Measurements from ENCODE around the gene PRAMEF33. TPM values are rescaled to one million over a fixed set of nuclear protein-coding genes. Genes with fewer than 3 reads are reported as not detected.
"Not testable (repeated sequence)": the region's sequence is repeated elsewhere in the genome, so short reads cannot be mapped to it uniquely, and the experiment has no call there.

The PRAMEF33 gene
- total RNA-seq, 1 donor from 2014 or later = not detected

- not testable (repeated sequence) for H4K20me1 ChIP-seq (ENCODE audit: low read depth); H3K9ac ChIP-seq; H3F3A ChIP-seq (ENCODE audit: low read depth); H3K79me2 ChIP-seq (ENCODE audit: low read depth); DNase-seq (ENCODE audit: low spot score); H3K9me3 Mint-ChIP-seq; H3K4me3 ChIP-seq; H3K27me3 Mint-ChIP-seq (ENCODE audit: insufficient read depth, low read depth); H2AFZ ChIP-seq (replicated peaks); H3K9me3 ChIP-seq (ENCODE audit: low read depth); H3K4me2 ChIP-seq; H3K36me3 Mint-ChIP-seq; H3K36me3 ChIP-seq; H3K27me3 ChIP-seq; H3K27ac ChIP-seq; H3K27ac Mint-ChIP-seq; H3K4me1 Mint-ChIP-seq; H3K4me3 Mint-ChIP-seq; H3K4me1 ChIP-seq
These were observed 4.6 kb upstream of the PRAMEF33 start for GRCh38 chr1:13298699-13299098.

DNA sequence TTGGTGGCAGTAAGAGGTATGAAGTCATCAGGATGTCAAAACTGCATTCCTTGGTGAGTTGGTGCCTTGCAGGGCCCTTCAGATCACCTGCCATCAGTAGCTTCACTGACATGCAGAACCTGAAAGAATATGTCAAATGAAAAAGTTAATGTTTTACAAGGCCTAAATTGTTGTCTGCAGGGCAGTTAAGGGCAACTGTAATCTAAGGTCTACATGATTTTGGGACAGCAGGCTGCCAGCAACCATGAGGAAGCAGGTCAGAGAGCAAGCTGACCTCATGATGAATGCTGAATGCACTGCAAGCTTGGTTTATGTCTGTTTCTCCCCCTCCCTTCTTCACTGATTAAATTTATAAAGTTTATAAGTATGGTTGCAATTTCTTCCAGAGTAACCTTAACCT lies 1.1 kb upstream of the PRAMEF33 start:
- H2AFZ ChIP-seq (replicated peaks); H3K27me3 Mint-ChIP-seq (ENCODE audit: insufficient read depth, low read depth); H3K9ac ChIP-seq; H3K4me2 ChIP-seq; H3K4me3 ChIP-seq; H3K27ac Mint-ChIP-seq; H3K4me1 ChIP-seq; H3K4me1 Mint-ChIP-seq; H3K27ac ChIP-seq; H3K36me3 ChIP-seq; H3K79me2 ChIP-seq (ENCODE audit: low read depth); H3K9me3 Mint-ChIP-seq; H3F3A ChIP-seq (ENCODE audit: low read depth); H3K36me3 Mint-ChIP-seq; H3K9me3 ChIP-seq (ENCODE audit: low read depth); DNase-seq (ENCODE audit: low spot score); H3K4me3 Mint-ChIP-seq; H4K20me1 ChIP-seq (ENCODE audit: low read depth); H3K27me3 ChIP-seq: not testable (repeated sequence)

DNA sequence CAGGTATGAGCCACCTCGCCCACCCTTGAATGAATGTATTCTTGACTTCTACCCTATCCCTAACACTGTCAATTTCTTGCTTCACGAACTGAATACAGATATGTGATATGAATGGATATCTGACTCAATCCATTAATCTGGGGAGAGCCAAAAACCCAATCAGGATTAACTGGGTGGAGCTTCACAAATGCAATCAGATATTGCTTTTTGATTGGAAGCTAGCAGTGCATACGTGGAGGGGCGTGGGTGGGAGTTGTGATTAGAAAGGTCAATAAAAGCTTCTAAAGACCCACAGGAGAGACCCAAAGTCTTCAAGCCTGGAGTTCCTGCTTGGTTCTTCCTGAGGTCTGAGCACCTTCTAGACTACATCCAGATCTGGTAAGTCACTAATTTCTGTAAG lies 11.9 kb downstream of the PRAMEF33 start, which contains the start of gene PRAMEF15:
Gene PRAMEF15 (plus strand): TSS at position 301 of the 400 bp plus-strand sequence. CDS start 2,827 bp downstream, outside the sequence.
- not testable (repeated sequence) for H3K4me2 ChIP-seq; H3F3A ChIP-seq (ENCODE audit: low read depth); H4K20me1 ChIP-seq (ENCODE audit: low read depth); H3K36me3 Mint-ChIP-seq; H3K27ac ChIP-seq; H3K36me3 ChIP-seq; H3K27me3 Mint-ChIP-seq (ENCODE audit: insufficient read depth, low read depth); H3K9ac ChIP-seq; H3K4me3 Mint-ChIP-seq; DNase-seq (ENCODE audit: low spot score); H3K4me1 Mint-ChIP-seq; H3K9me3 Mint-ChIP-seq; H3K27ac Mint-ChIP-seq; H3K79me2 ChIP-seq (ENCODE audit: low read depth); H3K27me3 ChIP-seq; H2AFZ ChIP-seq (replicated peaks); H3K4me3 ChIP-seq; H3K9me3 ChIP-seq (ENCODE audit: low read depth); H3K4me1 ChIP-seq

DNA sequence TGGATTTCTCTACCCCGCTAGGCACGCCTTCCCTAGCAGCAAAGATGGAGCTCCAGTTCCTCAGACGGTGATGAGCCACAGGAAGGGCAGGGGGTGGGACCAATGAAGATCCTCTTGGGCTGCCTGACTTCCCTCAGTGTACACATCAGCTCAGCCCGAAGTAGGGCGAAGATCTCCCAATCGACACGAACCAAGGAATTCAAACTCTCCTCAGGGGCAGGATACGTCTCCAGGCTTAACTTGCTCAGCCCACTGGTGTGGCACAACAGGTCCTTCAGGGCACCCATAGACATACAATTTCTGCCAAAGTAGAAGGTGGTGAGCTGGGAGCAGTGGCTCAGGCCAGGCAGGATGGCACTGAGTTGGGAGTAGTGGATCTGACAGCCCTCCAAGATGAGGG lies 39.2 kb downstream of the PRAMEF33 start:
- DNase-seq (ENCODE audit: low spot score); H3K27me3 Mint-ChIP-seq (ENCODE audit: insufficient read depth, low read depth); H3K9me3 Mint-ChIP-seq; H3K9me3 ChIP-seq (ENCODE audit: low read depth); H3K27ac Mint-ChIP-seq; H2AFZ ChIP-seq (replicated peaks); H3K9ac ChIP-seq; H3K4me2 ChIP-seq; H3K36me3 ChIP-seq; H3K27me3 ChIP-seq; H3K4me1 Mint-ChIP-seq; H3K4me3 ChIP-seq; H3K27ac ChIP-seq; H3K4me3 Mint-ChIP-seq; H4K20me1 ChIP-seq (ENCODE audit: low read depth); H3F3A ChIP-seq (ENCODE audit: low read depth); H3K4me1 ChIP-seq; H3K79me2 ChIP-seq (ENCODE audit: low read depth); H3K36me3 Mint-ChIP-seq: not testable (repeated sequence)

- not testable (repeated sequence) for H3F3A ChIP-seq (ENCODE audit: low read depth); H3K4me3 ChIP-seq; H3K4me1 Mint-ChIP-seq; H3K27me3 ChIP-seq; H3K79me2 ChIP-seq (ENCODE audit: low read depth); H3K4me3 Mint-ChIP-seq; H3K9me3 Mint-ChIP-seq; H3K9ac ChIP-seq; H3K9me3 ChIP-seq (ENCODE audit: low read depth); H3K36me3 ChIP-seq; H3K4me1 ChIP-seq; H3K27me3 Mint-ChIP-seq (ENCODE audit: insufficient read depth, low read depth); DNase-seq (ENCODE audit: low spot score); H4K20me1 ChIP-seq (ENCODE audit: low read depth); H3K36me3 Mint-ChIP-seq; H3K27ac Mint-ChIP-seq; H2AFZ ChIP-seq (replicated peaks); H3K27ac ChIP-seq; H3K4me2 ChIP-seq
These were observed 43.7 kb downstream of the PRAMEF33 start, which contains the start of gene PRAMEF14 for GRCh38 chr1:13347034-13347433. Gene PRAMEF14 (minus strand): TSS chr1:13347134. CDS start chr1:13345314, 1,820 bp downstream.

DNA sequence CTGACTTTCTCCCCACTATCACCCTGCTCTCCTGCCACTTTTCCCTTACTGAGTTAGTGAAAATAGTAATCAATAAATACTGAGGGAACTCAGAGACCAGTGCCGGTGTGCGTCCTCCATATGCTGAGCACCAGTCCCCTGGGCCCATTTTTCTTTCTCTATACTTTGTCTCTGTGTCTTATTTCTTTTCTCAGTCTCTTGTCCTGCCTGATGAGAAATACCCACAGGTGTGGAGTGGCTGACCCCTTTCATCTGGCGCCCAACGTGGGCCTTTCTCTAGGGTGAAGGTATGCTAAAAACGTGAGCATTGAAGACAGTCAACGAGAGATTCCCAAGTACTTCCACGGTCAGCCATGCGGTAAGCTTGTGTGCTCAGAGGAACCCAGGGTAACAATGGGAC lies 50.1 kb downstream of the PRAMEF33 start:
- not testable (repeated sequence) for H3K4me1 ChIP-seq; H4K20me1 ChIP-seq (ENCODE audit: low read depth); H3K79me2 ChIP-seq (ENCODE audit: low read depth); H3K36me3 ChIP-seq; H3K9ac ChIP-seq; H3K27me3 Mint-ChIP-seq (ENCODE audit: insufficient read depth, low read depth); H3K36me3 Mint-ChIP-seq; DNase-seq (ENCODE audit: low spot score); H3K4me2 ChIP-seq; H3K27ac ChIP-seq; H3F3A ChIP-seq (ENCODE audit: low read depth); H3K4me3 ChIP-seq; H3K9me3 Mint-ChIP-seq; H3K27me3 ChIP-seq; H2AFZ ChIP-seq (replicated peaks); H3K4me3 Mint-ChIP-seq; H3K9me3 ChIP-seq (ENCODE audit: low read depth); H3K27ac Mint-ChIP-seq; H3K4me1 Mint-ChIP-seq
